Measurements from ENCODE around the gene LCE2B.
"Not testable (repeated sequence)": the region's sequence is repeated elsewhere in the genome, so short reads cannot be mapped to it uniquely, and the experiment has no call there.

LCE2B gene, protein sequence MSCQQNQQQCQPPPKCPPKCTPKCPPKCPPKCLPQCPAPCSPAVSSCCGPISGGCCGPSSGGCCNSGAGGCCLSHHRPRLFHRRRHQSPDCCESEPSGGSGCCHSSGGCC

DNA sequence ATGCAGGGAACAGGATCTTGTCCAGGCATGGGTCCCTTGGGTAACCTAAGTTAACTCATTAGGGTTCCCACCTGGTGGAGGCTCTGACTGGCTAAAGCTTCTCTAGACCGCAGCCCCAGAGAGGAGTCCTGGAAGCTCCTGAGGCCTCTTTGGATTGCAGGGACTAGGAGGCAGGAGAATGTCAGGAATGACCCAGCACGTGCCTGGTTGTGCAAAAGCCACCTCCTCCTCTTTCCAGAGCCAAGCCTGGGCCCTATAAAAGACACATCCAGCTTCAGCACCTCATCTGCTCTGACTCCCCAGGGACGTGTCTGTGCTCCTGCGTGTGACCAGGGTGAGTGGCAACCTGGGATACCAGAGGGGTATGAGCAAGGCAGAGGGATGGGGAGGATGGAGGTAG lies at the start of gene LCE2B:
Gene LCE2B, plus strand, starts transcription at position 301 of the 400 bp plus-strand sequence. CDS start 721 bp downstream, outside the sequence.
- in situ Hi-C loops (cut with MboI; ENCODE audit: low sequenced_read_pairs): not testable (repeated sequence)

DNA sequence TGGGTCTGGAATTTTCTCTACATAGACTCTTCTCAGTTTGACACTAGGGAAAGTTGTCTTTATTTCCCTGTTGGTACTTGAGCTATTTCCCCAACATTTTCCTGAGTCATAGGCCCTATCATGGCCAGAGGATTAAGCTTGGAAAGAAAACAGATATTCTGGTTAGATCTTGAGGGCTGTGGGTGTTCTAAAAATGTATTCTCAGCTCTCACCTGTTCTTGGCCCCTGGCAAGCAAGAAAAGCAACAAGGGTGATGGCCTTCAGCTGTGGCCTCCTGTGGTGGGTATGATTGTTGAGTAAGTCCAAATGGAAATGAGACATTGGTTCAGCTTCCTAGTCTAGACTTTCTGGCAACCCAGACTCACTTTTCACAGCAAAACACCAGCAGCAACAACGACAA lies 45.6 kb upstream of the LCE2B start:
- in situ Hi-C loops (cut with MboI; ENCODE audit: low sequenced_read_pairs): no loop called here

DNA sequence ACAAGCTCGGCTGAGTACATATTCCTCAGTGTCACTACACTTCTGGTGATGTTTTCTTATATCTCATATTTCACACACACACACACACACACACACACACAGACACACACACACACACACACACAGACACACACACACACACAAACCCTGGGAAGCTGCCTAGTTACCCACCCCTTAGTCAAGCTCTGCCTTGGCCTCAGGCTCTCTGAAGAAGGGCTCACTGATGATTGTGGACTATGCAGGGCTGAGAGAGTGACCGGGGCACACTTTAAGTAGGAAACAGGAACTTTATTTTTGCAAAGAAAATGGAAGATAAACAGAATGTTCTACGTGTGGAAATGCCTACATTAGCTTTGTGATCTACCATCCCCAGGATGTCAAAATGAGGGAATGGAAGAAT lies 42.0 kb upstream of the LCE2B start:
- in situ Hi-C loops (cut with MboI; ENCODE audit: low sequenced_read_pairs): no loop called here

DNA sequence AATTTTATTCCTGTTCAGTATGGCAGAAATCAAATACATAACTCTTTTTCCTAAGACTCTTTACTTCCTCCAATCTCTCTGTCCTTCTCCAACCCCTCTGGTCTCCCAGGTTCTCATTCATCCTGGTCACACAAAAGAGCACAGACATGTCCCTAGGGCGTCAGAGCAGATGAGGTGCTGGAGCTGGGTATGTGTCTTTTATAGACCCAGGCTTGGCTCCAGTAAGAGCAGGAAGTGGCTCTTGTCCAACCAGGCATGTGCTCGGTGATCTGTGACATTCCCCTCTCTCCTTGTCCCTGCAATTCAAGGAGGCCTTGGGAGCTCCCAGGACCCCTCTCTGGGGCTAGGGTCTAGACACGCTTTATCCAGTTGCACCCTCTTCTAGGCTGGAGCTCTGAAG lies 40.8 kb upstream of the LCE2B start:
- in situ Hi-C loops (cut with MboI; ENCODE audit: low sequenced_read_pairs): no loop called here

DNA sequence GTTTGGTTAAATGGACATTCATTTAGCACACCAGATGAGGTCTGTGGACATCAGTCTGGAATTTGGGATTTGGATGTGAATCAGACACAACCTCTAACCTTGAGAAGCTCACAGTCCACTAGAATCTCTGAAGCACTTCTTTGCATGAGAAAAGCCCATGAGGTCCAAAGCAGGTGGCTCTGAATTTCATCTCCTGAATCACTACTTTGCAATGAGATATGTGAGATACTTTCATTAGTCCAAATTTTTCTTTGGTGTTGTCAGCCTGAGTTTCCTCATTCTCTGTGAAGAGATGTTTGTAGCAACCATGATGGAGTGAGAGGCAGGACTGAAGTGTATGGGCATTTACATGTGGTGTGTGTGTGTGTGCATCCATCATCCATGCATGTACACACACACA lies 39.3 kb upstream of the LCE2B start:
- in situ Hi-C loops (cut with MboI; ENCODE audit: low sequenced_read_pairs): no loop called here

DNA sequence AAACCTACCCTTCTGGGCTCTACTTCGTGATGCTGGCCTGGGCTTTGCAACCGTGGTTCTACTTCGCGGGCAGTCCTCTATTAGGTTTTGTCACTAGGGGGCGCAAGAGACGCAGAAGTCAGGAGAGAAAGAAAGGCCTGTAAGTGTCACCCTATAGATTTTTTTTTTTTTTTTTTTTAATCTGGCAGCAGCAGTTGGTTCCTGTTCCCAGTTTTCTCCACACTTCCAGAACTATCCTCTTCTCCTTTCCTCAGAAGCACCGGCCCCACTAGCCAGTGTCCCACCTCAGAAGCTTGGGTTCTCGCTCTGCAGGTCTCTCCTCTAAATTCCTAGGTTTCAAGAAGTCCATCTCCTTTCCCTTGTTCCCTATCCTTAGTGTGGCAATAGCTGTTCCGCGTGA lies 31.8 kb upstream of the LCE2B start:
- in situ Hi-C loops (cut with MboI; ENCODE audit: low sequenced_read_pairs): no loop called here

DNA sequence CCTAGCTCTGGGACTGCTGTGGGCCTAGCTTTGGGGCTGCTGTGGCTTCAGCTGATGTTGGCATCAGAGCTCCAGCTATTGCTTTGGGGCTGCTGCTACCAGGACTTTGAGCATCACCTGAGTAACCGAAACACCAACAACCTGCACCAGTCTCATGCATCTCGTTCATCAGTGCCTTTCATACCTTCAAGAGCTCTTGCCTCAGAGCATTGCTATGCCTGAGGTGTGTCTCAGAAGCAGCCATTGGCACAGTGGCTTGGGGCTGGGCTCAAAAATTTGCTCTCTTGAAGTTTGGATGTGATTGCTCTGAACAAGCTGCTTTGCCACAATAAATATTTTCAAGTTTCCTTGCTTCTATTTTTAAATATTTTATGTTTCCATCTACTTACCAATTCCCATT lies 29.5 kb upstream of the LCE2B start:
- in situ Hi-C loops (cut with MboI; ENCODE audit: low sequenced_read_pairs): no loop called here

DNA sequence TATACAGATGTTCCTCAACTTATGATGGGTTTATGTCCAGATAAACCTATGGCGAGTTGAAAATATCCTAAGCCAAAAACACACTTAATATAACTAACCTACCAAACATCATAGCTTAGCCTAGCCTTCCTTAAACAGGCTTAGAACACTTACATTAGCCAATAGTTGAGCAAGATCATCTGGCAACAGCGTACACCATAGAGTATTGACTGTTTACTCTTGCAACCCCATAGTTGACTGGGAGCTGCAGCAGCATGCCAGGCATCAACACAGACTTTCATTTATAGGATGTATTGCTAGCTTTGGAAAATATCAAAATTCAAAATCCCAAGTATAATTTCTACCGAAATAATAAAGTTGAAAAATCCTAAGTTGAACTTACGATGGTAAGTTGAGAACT lies 28.2 kb upstream of the LCE2B start:
- in situ Hi-C loops (cut with MboI; ENCODE audit: low sequenced_read_pairs): no loop called here

DNA sequence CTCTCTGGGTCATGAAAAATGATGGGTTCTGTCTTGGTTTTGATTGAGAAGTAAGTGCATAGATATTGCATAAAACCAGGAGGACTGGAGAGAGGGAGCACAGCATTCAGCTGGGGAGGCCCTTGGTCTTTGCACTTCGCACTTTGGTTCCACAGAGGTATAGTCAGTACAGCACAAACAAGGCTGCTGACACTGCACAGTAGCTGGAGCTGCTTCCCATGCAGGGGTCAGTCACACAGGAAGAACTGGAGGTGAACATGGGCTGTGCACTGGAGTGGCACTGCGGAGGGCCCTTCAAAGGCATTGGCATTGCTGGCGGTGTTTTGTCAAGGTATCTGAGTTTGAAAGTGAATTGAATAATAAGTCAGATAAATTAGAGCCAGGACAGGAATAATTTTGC lies 27.3 kb upstream of the LCE2B start:
- in situ Hi-C loops (cut with MboI; ENCODE audit: low sequenced_read_pairs): no loop called here

DNA sequence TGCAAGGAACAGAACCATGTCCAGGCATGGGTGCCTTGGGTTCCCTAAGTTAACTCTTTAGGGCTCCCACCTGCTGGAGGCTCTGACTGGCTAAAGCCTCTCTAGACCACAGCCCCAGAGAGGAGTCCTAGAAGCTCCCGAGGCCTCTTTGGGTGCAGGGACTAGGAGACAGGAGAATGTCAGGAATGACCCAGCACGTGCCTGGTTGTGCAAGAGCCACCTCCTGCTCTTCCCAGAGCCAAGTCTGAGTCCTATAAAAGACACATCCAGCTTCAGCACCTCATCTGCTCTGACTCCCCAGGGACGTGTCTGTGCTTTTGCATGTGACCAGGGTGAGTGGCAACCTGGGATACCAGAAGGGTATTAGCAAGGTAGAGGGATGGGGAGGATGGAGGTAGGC lies 22.8 kb upstream of the LCE2B start, which contains the start of gene LCE2D:
Gene LCE2D, plus strand, starts transcription at position 283 of the 400 bp plus-strand sequence. CDS start 726 bp downstream, outside the sequence.
- in situ Hi-C loops (cut with MboI; ENCODE audit: low sequenced_read_pairs): no loop called here

DNA sequence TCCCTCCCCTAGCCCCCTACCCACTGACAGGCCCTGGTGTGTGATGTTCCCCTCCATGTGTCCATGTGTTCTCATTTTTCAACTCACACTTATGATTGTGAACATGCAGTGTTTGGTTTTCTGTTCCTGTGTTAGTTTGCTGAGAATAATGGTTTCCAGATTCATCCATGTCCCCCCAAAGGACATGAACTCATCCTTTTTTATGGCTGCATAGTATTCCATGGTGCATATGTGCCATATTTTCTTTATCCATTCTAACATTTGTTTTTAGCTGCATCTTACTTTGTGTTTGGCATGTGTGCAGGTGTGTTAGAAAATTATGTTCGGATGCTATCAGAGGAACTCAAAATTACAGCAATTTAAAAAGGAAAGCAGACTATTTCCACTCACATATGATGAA lies 19.8 kb upstream of the LCE2B start:
- in situ Hi-C loops (cut with MboI; ENCODE audit: low sequenced_read_pairs): not testable (repeated sequence)

DNA sequence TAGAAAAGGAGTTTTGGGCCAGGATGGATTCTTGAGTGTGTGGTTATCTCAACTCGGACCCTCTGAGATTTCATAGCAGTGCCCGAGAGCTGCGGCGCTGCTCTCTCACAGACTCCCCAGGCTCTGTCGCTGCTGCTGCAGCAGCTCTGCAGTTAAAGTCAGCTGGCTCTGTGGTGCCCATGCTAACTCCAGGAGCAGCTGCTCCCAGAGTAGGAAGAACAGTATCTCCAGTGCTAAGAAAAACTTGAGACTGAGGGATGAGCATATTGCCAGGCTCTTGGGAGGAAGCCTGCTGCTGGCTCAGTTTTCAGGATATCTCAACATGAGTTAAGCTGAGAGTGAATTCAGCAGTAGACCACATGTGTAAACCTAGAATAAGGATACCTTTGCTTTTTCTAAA lies 18.3 kb upstream of the LCE2B start:
- in situ Hi-C loops (cut with MboI; ENCODE audit: low sequenced_read_pairs): no loop called here

DNA sequence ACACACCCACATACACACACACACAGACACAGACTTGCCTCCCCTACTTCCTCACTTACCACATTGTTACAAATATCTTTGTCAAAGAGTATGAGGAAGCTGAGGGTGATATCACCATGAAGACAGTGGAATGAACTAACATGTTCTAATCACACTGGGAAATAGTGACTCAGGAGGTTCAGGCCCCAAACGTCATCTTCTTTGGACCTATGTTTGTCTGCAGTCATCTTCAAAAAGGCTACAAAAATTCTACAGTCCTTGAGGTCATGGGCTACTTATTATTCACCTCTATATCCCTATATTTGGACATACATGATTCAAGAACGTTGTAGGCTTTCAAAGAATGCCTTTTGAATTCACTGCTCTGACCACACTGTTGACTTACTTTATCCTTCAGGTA lies 12.9 kb upstream of the LCE2B start:
- in situ Hi-C loops (cut with MboI; ENCODE audit: low sequenced_read_pairs): no loop called here

DNA sequence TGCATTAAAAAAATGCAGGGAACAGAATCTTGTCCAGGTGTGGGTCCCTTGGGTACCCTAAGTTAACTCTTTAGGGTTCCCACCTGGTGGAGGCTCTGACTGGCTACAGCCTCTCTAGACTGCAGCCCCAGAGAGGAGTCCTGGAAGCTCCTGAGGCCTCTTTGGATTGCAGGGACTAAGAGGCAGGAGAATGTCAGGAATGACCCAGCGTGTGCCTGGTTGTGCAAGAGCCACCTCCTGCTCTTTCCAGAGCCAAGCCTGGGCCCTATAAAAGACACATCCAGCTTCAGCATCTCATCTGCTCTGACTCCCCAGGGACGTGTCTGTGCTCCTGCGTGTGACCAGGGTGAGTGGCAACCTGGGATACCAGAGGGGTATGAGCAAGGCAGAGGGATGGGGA lies 10.9 kb upstream of the LCE2B start, which contains the start of gene LCE2C:
Gene LCE2C, plus strand, starts transcription at position 297 of the 400 bp plus-strand sequence. CDS start 737 bp downstream, outside the sequence.
- in situ Hi-C loops (cut with MboI; ENCODE audit: low sequenced_read_pairs): not testable (repeated sequence)

DNA sequence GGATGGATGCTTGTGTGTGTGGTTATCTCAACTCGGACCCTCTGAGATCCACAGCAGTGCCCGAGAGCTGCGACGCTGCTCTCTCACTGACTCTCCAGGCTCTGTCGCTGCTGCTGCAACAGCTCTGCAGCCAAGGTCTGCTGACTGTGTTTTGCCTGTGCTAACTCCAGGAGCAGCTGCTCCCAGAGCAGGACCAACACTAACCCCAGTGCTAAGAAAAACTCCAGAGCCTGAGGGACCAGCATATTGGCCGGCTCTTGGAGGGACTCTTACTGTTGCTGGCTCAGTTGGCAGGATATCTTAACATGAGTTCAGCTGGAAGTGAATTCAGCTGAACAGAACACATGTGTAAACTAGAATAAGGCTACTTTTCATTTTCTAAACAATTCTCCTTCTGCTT lies 6.5 kb upstream of the LCE2B start:
- in situ Hi-C loops (cut with MboI; ENCODE audit: low sequenced_read_pairs): no loop called here

DNA sequence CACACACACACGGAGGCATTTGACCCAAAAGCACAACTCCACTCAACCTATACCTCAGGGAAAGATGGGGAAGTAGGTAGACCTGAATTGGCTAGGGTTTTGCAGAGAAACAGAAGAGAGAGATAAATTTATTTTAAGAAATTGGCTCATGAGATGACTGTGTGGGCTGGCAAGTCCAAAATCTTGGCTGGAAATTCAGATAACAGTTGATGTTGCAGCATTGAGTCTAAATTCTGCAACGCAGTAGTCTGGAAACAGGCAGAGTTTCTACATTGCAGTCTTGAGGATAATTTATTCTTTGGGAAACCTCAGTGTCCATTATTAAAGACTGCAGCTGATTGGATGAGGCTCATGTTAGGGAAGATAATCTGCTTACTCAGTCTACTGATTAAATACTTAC lies 4.3 kb upstream of the LCE2B start:
- in situ Hi-C loops (cut with MboI; ENCODE audit: low sequenced_read_pairs): no loop called here

DNA sequence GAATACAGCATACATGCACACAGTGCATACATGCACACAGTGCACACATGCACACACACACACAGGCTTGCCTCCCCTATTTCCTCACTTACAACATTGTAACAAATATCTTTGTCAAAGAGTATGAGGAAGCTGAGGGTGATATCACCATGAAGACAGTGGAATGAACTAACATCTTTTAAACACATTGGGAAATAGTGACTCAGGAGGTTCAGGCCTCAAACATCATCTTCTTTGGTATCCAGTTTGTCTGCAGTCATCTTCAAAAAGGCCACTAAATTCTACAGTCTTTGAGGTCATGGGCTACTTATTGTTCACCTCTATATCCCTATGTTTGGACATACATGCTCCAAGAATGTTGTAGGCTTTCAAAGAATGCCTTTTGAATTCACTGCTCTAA lies 2.1 kb upstream of the LCE2B start:
- in situ Hi-C loops (cut with MboI; ENCODE audit: low sequenced_read_pairs): no loop called here

DNA sequence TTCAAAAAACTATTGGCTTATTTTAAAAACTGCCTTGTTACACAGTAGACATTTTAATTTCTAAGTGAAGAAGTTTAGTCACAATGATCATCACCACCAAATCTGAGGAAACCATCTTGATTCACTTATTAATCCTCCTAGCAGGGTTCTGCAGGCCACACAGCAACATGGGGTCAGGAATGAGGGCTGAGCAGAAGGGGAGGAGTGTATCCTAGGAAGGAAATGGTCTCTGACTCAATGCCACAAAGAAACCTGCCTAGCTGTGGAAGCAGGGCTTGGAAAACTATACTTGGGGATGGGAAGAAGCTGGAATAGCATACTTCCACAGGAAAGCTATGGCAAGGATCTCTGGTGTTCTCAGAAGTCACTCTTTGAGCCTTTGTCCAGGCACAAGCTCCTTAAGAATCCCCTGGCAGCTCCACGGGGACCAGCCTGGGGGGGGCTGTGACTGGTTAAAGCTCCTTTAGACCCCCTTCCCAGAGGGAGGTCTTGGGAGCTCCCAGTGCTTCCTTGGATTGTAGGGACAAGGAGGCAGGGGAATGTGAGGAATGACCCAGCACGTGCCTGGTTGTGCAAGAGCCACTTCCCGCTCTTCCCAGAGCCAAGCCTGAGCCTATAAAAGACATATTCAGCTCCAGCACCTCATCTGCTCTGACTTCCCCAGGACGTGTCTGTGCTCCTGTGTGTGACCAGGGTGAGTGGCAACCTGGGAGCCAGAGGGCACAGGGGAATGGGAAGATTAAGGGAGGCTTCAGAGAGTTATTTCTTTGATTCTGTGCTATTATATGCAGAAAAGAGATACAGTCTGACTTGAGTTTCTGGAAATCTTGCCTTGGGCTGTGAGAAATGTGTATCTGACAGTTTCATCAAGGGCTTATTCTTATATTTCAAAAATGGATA lies 12.0 kb downstream of the LCE2B start, which contains the start of gene LCE2A:
Gene LCE2A, plus strand, starts transcription at position 645 of the 900 bp plus-strand sequence. CDS start 557 bp downstream, outside the sequence.
- in situ Hi-C loops (cut with MboI; ENCODE audit: low sequenced_read_pairs): no loop called here

DNA sequence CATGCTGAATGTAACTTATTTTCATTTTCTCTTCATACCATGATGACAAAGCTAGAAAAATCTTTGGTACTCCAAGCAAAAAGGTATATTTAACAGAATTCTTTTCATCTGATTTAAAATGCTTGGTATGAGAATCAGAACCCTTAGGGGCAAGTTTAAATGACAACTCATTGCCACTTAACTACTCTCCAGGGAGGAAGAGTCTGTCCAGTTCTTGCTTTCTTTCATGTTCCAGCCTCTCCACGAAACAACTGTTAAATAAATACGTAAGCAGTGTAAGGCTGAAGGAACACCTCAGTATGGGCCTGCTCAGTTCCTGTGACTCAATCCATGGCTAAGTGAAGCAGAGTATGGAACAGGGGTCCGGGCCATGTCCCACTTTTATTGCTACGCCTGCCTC lies 13.8 kb downstream of the LCE2B start:
- in situ Hi-C loops (cut with MboI; ENCODE audit: low sequenced_read_pairs): no loop called here

DNA sequence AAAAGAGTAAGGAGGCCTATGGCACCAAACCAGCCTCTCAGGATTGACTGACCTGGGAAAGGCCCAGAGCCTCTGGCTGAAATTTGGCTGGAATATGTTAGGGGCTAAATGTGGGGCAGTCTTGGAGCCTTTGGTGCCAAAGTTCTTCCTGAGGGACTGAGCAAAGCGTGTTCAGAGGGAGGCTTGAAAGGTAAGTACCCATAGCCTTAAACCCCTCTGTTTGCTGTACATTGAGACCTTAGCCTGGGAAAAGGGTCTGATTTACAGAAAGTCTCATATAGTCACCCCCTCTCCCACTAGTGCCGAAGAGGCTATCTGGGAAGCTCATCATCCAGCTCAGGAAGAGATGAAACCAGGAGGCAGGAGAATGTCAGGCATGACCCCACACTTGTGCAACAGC lies 21.9 kb downstream of the LCE2B start, which contains the start of gene LCE4A:
Gene LCE4A, plus strand, starts transcription at position 301 of the 400 bp plus-strand sequence. CDS start 916 bp downstream, outside the sequence.
- in situ Hi-C loops (cut with MboI; ENCODE audit: low sequenced_read_pairs): no loop called here

DNA sequence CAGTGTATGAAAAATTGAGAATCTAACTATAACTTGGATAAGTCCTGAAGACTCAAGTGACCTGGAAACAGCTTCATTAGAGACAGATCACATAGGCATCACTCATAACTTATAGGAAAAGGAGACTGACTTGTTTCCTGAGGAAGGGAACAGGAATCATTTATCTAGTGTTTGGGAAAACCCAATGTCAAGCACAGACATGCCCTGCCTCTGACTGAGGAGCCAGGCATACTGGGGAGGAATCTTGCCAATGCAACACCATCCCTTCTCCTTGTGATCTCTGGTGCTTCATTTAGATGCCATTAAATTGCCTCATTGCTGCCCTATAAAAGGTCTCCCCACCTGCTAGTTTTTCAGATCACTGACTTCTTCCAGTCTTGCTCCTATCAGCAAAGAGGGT lies 32.3 kb downstream of the LCE2B start:
- in situ Hi-C loops (cut with MboI; ENCODE audit: low sequenced_read_pairs): no loop called here

DNA sequence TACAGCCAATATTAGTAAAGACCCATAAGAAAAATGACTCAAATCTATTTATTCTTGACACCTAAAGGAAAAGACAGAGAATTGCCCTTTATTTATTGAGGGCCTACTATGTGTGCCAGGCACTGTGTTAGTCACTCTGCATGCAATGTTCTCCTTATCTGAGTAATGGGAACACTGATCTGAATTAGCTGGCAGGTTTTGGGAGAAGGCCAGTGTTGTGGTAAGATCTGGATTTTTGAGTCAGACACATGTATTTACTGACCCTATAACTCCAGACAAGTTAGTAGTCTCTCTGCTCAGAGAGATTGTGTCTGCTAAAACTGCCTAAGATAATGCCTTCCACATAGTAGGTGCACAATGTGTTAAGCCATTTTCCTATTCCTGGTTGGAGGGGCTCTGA lies 39.3 kb downstream of the LCE2B start:
- in situ Hi-C loops (cut with MboI; ENCODE audit: low sequenced_read_pairs): no loop called here
